CD8-positive, alpha-beta memory T cell (primary cell): Measurements from ENCODE around the gene ZGLP1. TPM values are rescaled to one million over a fixed set of nuclear protein-coding genes. Genes with fewer than 3 reads are reported as not detected.

Source experiments
- CTCF ChIA-PET: fragments of 350-600 bp; sonication (Branson Sonifier 250); formaldehyde crosslinking; loops from one replicate; lab custom pipeline; 2021; ENCODE audit warnings: antibody characterized with exemption; lab: Charles Lee
- POLR2A ChIA-PET: fragments of 350-600 bp; sonication (Branson Sonifier 250); formaldehyde crosslinking; loops from one replicate; lab custom pipeline; 2021; ENCODE audit warnings: antibody characterized with exemption; lab: Charles Lee
- DNase-seq, 5 donors: peaks; one replicate each; pipeline versions ENCODE4 v3.0.0 to v3.0.0-alpha.2; 2020 to 2022; ENCODE audit warnings: mixed read lengths in 1 of 5
- H3K27ac ChIP-seq: one replicate; pipeline ENCODE4 v1.7.0; 2013; ENCODE audit warnings: low read depth, mild to moderate bottlenecking, low read length, moderate library complexity
- H3K27me3 ChIP-seq: 2 replicates; pipeline ENCODE4 v1.7.0; 2013; ENCODE audit warnings: low read length, mild to moderate bottlenecking; ENCODE audit not compliant: insufficient read depth, poor library complexity, severe bottlenecking
- H3K36me3 ChIP-seq: 2 replicates; pipeline ENCODE4 v1.7.0; 2013; ENCODE audit warnings: mild to moderate bottlenecking, low read length, moderate library complexity; ENCODE audit not compliant: insufficient read depth
- H3K4me1 ChIP-seq: 2 replicates; pipeline ENCODE4 v1.7.0; 2013; ENCODE audit warnings: mild to moderate bottlenecking, low read length, moderate library complexity; ENCODE audit not compliant: insufficient read depth
- H3K4me3 ChIP-seq: 2 replicates; pipeline ENCODE4 v1.7.0; 2013; ENCODE audit warnings: mild to moderate bottlenecking, low read length
- H3K9me3 ChIP-seq: 2 replicates; pipeline ENCODE4 v1.7.0; 2013; ENCODE audit warnings: mild to moderate bottlenecking, low read length
- H3K27ac Mint-ChIP-seq, 8 donors: one replicate each; pipeline ENCODE4 v1.8.0; 2020 to 2021; ENCODE audit warnings: mixed read lengths in 8 of 8, mild to moderate bottlenecking in 6 of 8, inconsistent platforms in 3 of 8, moderate library complexity in 3 of 8
- H3K27me3 Mint-ChIP-seq, 2 donors: one replicate each; pipeline ENCODE4 v1.8.0; 2020 to 2021; ENCODE audit warnings: mixed read lengths in 2 of 2, mild to moderate bottlenecking in 1 of 2, moderate library complexity in 1 of 2
- H3K36me3 Mint-ChIP-seq, 3 donors: one replicate each; pipeline ENCODE4 v1.8.0; 2020 to 2021; ENCODE audit warnings: mixed read lengths in 3 of 3, inconsistent platforms in 1 of 3, mild to moderate bottlenecking in 1 of 3
- H3K4me1 Mint-ChIP-seq, 3 donors: one replicate each; pipeline ENCODE4 v1.8.0; 2020 to 2021; ENCODE audit warnings: mixed read lengths in 3 of 3, inconsistent platforms in 1 of 3, mild to moderate bottlenecking in 1 of 3
- H3K4me3 Mint-ChIP-seq, 7 donors: one replicate each; pipeline ENCODE4 v1.8.0; 2020 to 2021; ENCODE audit warnings: mixed read lengths in 7 of 7, mild to moderate bottlenecking in 6 of 7, moderate library complexity in 4 of 7, inconsistent platforms in 2 of 7
- H3K9me3 Mint-ChIP-seq, 5 donors: one replicate each; pipeline ENCODE4 v1.8.0; 2020 to 2022; ENCODE audit warnings: mixed read lengths in 5 of 5, mild to moderate bottlenecking in 3 of 5, moderate library complexity in 2 of 5, inconsistent platforms in 1 of 5
- polyA plus RNA-seq: library from polyadenylated mRNA; unstranded; fragments of 300-500 nt; fragmentation: Illumina TruSeq; gene quantifications from one replicate; pipeline ENCODE4 v1.2.3, GENCODE V29; 2021
- total RNA-seq, 2 experiments: library from RNA; stranded (reverse); gene quantifications; one replicate each; pipeline ENCODE4 v1.2.3, GENCODE V29; 2021

Gene ZGLP1
- total and polyA plus RNA-seq, 3 experiments from 2014 or later, result 0.56 to 7.3 (median 5.6) TPM

GRCh38 chr19:10279737-10280442 is 29.7 kb downstream of the ZGLP1 start:
- H3K4me3 ChIP-seq, result no peak overlapping the region
- H3K9me3 Mint-ChIP-seq, result no peaks in the 10 kb centered on the region
- POLR2A ChIA-PET, result interaction anchor here (0.7 to 1.3 kb wide), 3 partner anchors 10 to 281 kb away, joined by 4 to 13 read pairs (median 5); partner anchors contain the start of gene ICAM1
- H3K4me1 ChIP-seq, result no peaks in the 10 kb centered on the region
- peak overlapping the region in 6 of 7 donors; percentile 9 to 72 (median 58) for H3K4me3 Mint-ChIP-seq
- H3K9me3 ChIP-seq, result no peaks in the 10 kb centered on the region
- no peaks in the 10 kb centered on the region for H3K27me3 ChIP-seq
- peak overlapping the region; percentile 24 to 95 (median 92) for H3K27ac Mint-ChIP-seq
- DNase-seq, result no peak
- H3K4me1 Mint-ChIP-seq, result peaks cover 17 to 30% (median 24%) of the 10 kb centered on the region in 3 donors
- no peaks in the 10 kb centered on the region for H3K27me3 Mint-ChIP-seq
- CTCF ChIA-PET, result interaction anchor here (0.9 to 3.4 kb wide), 6 partner anchors 10 to 109 kb away, joined by 3 to 27 read pairs (median 6); partner anchors contain the start of gene ICAM1
- peaks cover 2% of the 10 kb centered on the region for H3K36me3 ChIP-seq
- H3K36me3 Mint-ChIP-seq, result peaks cover 3 to 50% (median 5%) of the 10 kb centered on the region in 3 donors
- H3K27ac ChIP-seq, result no peak overlapping the region

GRCh38 chr19:10278935-10279334 is 30.7 kb downstream of the ZGLP1 start:
- H3K27me3 ChIP-seq, result no peaks in the 10 kb centered on the region
- Mint-ChIP-seq H3K4me3 (peak overlapping the region in 3 of 7 donors; percentile 18 to 61 (median 52)), H3K9me3 (no peaks in the 10 kb centered on the region), H3K27ac (peak overlapping the region in 5 of 8 donors; percentile 11 to 87 (median 73)), H3K4me1 (peaks cover 23 to 37% (median 27%) of the 10 kb centered on the region in 3 donors), H3K36me3 (peaks cover 0 to 47% (median 4%) of the 10 kb centered on the region in 3 donors), H3K27me3 (peaks cover 0 to 1% of the 10 kb centered on the region in 2 donors)
- no peak for DNase-seq
- no peaks in the 10 kb centered on the region for H3K4me1 ChIP-seq
- no peak overlapping the region for H3K4me3 ChIP-seq
- CTCF ChIA-PET, result interaction anchor here (1.5 to 3.4 kb wide), 3 partner anchors 9 to 109 kb away, joined by 3 to 27 read pairs (median 17); partner anchors contain the start of gene ICAM1
- no peaks in the 10 kb centered on the region for H3K9me3 ChIP-seq
- POLR2A ChIA-PET, result no interaction called here
- no peaks in the 10 kb centered on the region for H3K36me3 ChIP-seq
- no peak overlapping the region for H3K27ac ChIP-seq

GRCh38 chr19:10277795-10278589 is 31.6 kb downstream of the ZGLP1 start:
- Mint-ChIP-seq H3K9me3 (no peaks in the 10 kb centered on the region), H3K36me3 (peaks cover 0 to 40% (median 4%) of the 10 kb centered on the region in 3 donors), H3K27ac (peak overlapping the region in 5 of 8 donors; percentile 18 to 38 (median 27)), H3K4me3 (no peak overlapping the region), H3K27me3 (peaks cover 0 to 1% of the 10 kb centered on the region in 2 donors), H3K4me1 (peaks cover 24 to 39% (median 28%) of the 10 kb centered on the region in 3 donors)
- DNase-seq, result no peak
- H3K27ac ChIP-seq, result no peak overlapping the region
- no peaks in the 10 kb centered on the region for H3K27me3 ChIP-seq
- H3K9me3 ChIP-seq, result no peaks in the 10 kb centered on the region
- ChIA-PET POLR2A (no interaction called here), CTCF (interaction anchor here (1.0 to 3.4 kb wide), 8 partner anchors 8 to 110 kb away, joined by 3 to 27 read pairs (median 4); partner anchors contain the start of genes ICAM1 and RAVER1)
- H3K4me1 ChIP-seq, result no peaks in the 10 kb centered on the region
- no peaks in the 10 kb centered on the region for H3K36me3 ChIP-seq
- no peak overlapping the region for H3K4me3 ChIP-seq

GRCh38 chr19:10274589-10274988 is 35.0 kb downstream of the ZGLP1 start:
- DNase-seq, result no peak
- Histone ChIP-seq H3K36me3 (no peaks in the 10 kb centered on the region), H3K9me3 (no peaks in the 10 kb centered on the region), H3K27ac (no peak overlapping the region), H3K27me3 (no peaks in the 10 kb centered on the region), H3K4me3 (no peak overlapping the region), H3K4me1 (peaks cover 19% of the 10 kb centered on the region)
- POLR2A ChIA-PET, result interaction anchor here (0.5 kb wide), 1 partner anchor 10 kb away, joined by 5 read pairs; no protein-coding TSS in a partner anchor
- H3K9me3 Mint-ChIP-seq, result no peaks in the 10 kb centered on the region
- peak overlapping the region in 7 of 8 donors; percentile 6 to 99 (median 48) for H3K27ac Mint-ChIP-seq
- peaks cover 0 to 29% (median 2%) of the 10 kb centered on the region in 3 donors for H3K36me3 Mint-ChIP-seq
- peaks cover 0 to 1% of the 10 kb centered on the region in 2 donors for H3K27me3 Mint-ChIP-seq
- H3K4me1 Mint-ChIP-seq, result peaks cover 36 to 58% (median 39%) of the 10 kb centered on the region in 3 donors
- CTCF ChIA-PET, result interaction anchor here (1.7 to 11.0 kb wide), 3 partner anchors 16 to 112 kb away, joined by 4 to 355 read pairs (median 71); partner anchors contain the start of genes ICAM5 and TYK2
- H3K4me3 Mint-ChIP-seq, result peak overlapping the region in 2 of 7 donors; percentile 12 to 47

GRCh38 chr19:10271543-10272086 is 38.0 kb downstream of the ZGLP1 start:
- peak in 3 of 5 donors; percentile 28 to 68 (median 58) for DNase-seq

GRCh38 chr19:10270616-10271394 is 38.8 kb downstream of the ZGLP1 start, which contains the start of gene ICAM1:
Gene ICAM1 (plus strand): TSS chr19:10271120. CDS start chr19:10271160, 40 bp downstream.
- H3K36me3 Mint-ChIP-seq, result peaks cover 0 to 13% (median 0%) of the 10 kb centered on the region in 3 donors
- Histone ChIP-seq H3K27ac (peak within 1 kb of the TSS; percentile 87), H3K4me3 (peak within 1 kb of the TSS; percentile 76), H3K4me1 (peaks cover 21% of the 10 kb centered on the region), H3K36me3 (no peaks in the 10 kb centered on the region), H3K27me3 (no peaks in the 10 kb centered on the region), H3K9me3 (no peaks in the 10 kb centered on the region)
- H3K4me1 Mint-ChIP-seq, result peaks cover 26 to 51% (median 31%) of the 10 kb centered on the region in 3 donors
- H3K27ac Mint-ChIP-seq, result peak within 1 kb of the TSS; percentile 90 to 99 (median 95)
- peak within 1 kb of the TSS; percentile 83 to 94 (median 87) for H3K4me3 Mint-ChIP-seq
- POLR2A ChIA-PET, result interaction anchor here (0.5 to 3.2 kb wide), 11 partner anchors 9 to 388 kb away, joined by 3 to 47 read pairs (median 9); partner anchors contain the start of genes CDC37, ICAM4, ICAM5 and RAVER1
- H3K27me3 Mint-ChIP-seq, result peaks cover 0 to 2% of the 10 kb centered on the region in 2 donors
- H3K9me3 Mint-ChIP-seq, result no peaks in the 10 kb centered on the region
- peak; percentile 61 to 81 (median 70) for DNase-seq
- CTCF ChIA-PET, result interaction anchor here (0.6 to 11.0 kb wide), 25 partner anchors 8 to 363 kb away, joined by 3 to 355 read pairs (median 4); partner anchors contain the start of genes CDC37, ICAM5, RAVER1 and TYK2

More at GRCh38 chr19:10271543-10272086, 38.0 kb downstream of the ZGLP1 start:
- Mint-ChIP-seq H3K27ac (peak overlapping the region; percentile 90 to 99 (median 95)), H3K9me3 (no peaks in the 10 kb centered on the region), H3K4me3 (peak overlapping the region; percentile 83 to 94 (median 87)), H3K27me3 (peaks cover 0 to 2% of the 10 kb centered on the region in 2 donors), H3K4me1 (peaks cover 26 to 51% (median 31%) of the 10 kb centered on the region in 3 donors), H3K36me3 (peaks cover 0 to 13% (median 0%) of the 10 kb centered on the region in 3 donors)
- H3K9me3 ChIP-seq, result no peaks in the 10 kb centered on the region
- peak overlapping the region; percentile 87 for H3K27ac ChIP-seq
- CTCF ChIA-PET, result interaction anchor here (0.7 to 11.0 kb wide), 16 partner anchors 8 to 207 kb away, joined by 3 to 355 read pairs (median 5); partner anchors contain the start of genes ICAM5, RAVER1 and TYK2
- H3K4me3 ChIP-seq, result peak overlapping the region; percentile 76
- POLR2A ChIA-PET, result interaction anchor here (0.6 to 3.2 kb wide), 6 partner anchors 17 to 128 kb away, joined by 4 to 47 read pairs (median 7); partner anchors contain the start of genes ICAM4, ICAM5 and TYK2
- no peaks in the 10 kb centered on the region for H3K36me3 ChIP-seq
- H3K27me3 ChIP-seq, result no peaks in the 10 kb centered on the region
- H3K4me1 ChIP-seq, result peaks cover 21% of the 10 kb centered on the region
